Glutamatergic neuron (in vitro differentiated cells): Measurements from ENCODE around the gene VWA8. TPM values are rescaled to one million over a fixed set of nuclear protein-coding genes. Genes with fewer than 3 reads are reported as not detected.

ENCODE experiments used
- DNase-seq: peaks from one replicate; pipeline ENCODE4 v3.0.0; 2022
- H3K27ac Mint-ChIP-seq: one replicate; pipeline ENCODE4 v1.8.0; 2020; ENCODE audit warnings: mild to moderate bottlenecking, mixed read lengths, inconsistent platforms; ENCODE audit not compliant: unreplicated experiment
- H3K27me3 Mint-ChIP-seq: one replicate; pipeline ENCODE4 v1.8.0; 2020; ENCODE audit warnings: mild to moderate bottlenecking, moderate library complexity, mixed read lengths, inconsistent platforms; ENCODE audit not compliant: unreplicated experiment
- H3K36me3 Mint-ChIP-seq: one replicate; pipeline ENCODE4 v1.8.0; 2020; ENCODE audit warnings: mild to moderate bottlenecking, mixed read lengths, inconsistent platforms; ENCODE audit not compliant: unreplicated experiment
- H3K4me1 Mint-ChIP-seq: one replicate; pipeline ENCODE4 v1.8.0; 2020; ENCODE audit warnings: mild to moderate bottlenecking, low read depth, mixed read lengths, inconsistent platforms; ENCODE audit not compliant: unreplicated experiment
- H3K4me3 Mint-ChIP-seq: one replicate; pipeline ENCODE4 v1.8.0; 2020; ENCODE audit warnings: mild to moderate bottlenecking, mixed read lengths, inconsistent platforms; ENCODE audit not compliant: unreplicated experiment
- H3K9me3 Mint-ChIP-seq: one replicate; pipeline ENCODE4 v1.8.0; 2020; ENCODE audit warnings: mild to moderate bottlenecking, moderate library complexity, mixed read lengths, inconsistent platforms; ENCODE audit not compliant: unreplicated experiment
- CTCF ChIP-seq: fragments of 200-600 bp; sonication (generic); IDR thresholded peaks from one replicate; pipeline ENCODE4 v1.5.0; 2021; ENCODE audit not compliant: partially characterized antibody, unreplicated experiment
- total RNA-seq: library from RNA; stranded (reverse); fragmentation: NEBNext Ultra II Directional; extraction: Animal tissue kit (Norgen Biotek cat#: 25700); gene quantifications from one replicate; pipeline ENCODE4 v1.2.1, GENCODE V29; 2021; ENCODE audit not compliant: unreplicated experiment

Gene VWA8
- total RNA-seq, 1 donor from 2014 or later: 16.4 TPM

DNA sequence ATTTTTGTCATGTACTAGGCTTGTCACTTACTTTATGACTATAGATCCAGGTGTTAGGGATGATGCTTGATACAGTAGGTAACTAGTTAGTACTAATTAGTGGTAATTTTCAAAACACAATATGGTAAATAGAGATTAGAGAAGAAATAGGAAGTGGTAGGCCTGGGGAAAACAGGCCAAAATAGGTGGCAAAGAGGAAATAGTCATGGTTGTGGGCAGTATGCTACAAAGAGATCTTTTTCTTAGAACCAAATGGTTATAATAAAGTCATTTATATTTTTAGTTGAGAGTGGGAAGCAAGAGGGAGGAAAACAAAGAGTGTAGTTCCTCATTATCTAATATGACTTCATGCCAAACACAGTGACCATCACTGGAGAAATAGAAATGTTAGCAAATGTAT lies 9.1 kb upstream of the VWA8 start:
- Mint-ChIP-seq H3K9me3 (no peaks in the 10 kb centered on the region), H3K27me3 (no peaks in the 10 kb centered on the region), H3K4me3 (no peak overlapping the region), H3K36me3 (no peaks in the 10 kb centered on the region), H3K4me1 (no peaks in the 10 kb centered on the region), H3K27ac (no peak overlapping the region)
- DNase-seq: no peak
- no peak for TF ChIP-seq CTCF

DNA sequence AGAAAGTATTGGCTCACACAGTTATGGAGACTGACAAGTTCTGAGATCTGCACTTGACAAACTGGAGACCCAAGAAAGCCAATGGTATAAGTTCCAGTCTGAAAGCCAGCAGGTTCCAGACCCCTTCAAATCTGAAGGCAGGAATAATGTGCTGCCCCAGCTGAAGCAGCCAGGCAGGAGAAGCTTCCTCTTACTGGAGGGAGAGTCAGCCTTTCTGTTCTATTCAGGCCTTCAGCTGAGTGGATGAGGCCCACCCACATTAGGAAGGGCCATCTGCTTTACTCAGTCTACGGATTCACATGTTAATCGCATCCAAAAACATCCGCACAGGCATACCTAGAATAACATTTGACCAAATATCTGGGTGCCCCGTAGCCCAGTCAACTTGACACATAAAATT lies 8.2 kb upstream of the VWA8 start:
- Mint-ChIP-seq H3K27me3 (peaks cover 2% of the 10 kb centered on the region), H3K36me3 (no peaks in the 10 kb centered on the region), H3K4me1 (no peaks in the 10 kb centered on the region), H3K4me3 (no peak overlapping the region), H3K27ac (no peak overlapping the region), H3K9me3 (no peaks in the 10 kb centered on the region)
- no peak for TF ChIP-seq CTCF
- no peak for DNase-seq

DNA sequence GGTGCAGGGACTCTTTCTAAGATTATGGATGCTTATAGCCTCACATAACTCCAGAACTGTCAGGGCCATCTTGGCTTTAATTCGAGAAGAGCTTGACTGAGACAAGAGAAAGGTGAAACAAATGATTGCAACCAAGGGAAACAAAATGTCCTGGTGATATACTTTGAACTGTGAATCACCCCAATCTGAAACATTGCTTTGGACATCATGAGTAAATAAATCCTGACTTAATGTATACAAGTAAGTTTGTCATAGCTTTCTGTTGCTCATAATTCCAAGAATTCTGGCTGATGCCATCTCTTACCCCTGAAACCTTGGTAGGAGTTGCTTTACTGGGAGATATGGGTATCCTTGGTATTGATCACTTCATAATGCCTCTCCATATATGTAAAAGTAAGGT lies 5.8 kb upstream of the VWA8 start:
- Mint-ChIP-seq H3K4me1 (no peaks in the 10 kb centered on the region), H3K27me3 (peaks cover 2% of the 10 kb centered on the region), H3K27ac (no peak overlapping the region), H3K36me3 (no peaks in the 10 kb centered on the region), H3K4me3 (no peak overlapping the region), H3K9me3 (no peaks in the 10 kb centered on the region)
- no peak for TF ChIP-seq CTCF
- DNase-seq: no peak

GRCh38 chr13:41962994-41963393 lies 2.1 kb upstream of the VWA8 start:
- Mint-ChIP-seq H3K36me3 (no peaks in the 10 kb centered on the region), H3K27ac (no peak overlapping the region), H3K4me3 (no peak overlapping the region)

DNA sequence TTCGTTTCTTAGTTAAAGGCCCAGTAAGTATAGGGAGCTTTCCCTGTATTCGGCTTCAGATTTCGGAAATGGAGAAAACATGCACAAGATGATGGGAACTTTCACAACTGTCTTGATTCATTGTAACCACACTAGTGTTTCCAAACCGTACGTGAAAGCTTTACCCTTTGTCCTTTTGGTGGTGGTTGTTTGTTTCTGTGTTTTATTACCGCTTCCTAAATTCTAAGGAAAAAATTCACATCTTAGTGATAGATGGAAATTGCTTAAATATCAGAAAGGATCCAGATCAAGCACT lies 504 bp upstream of the VWA8 start:
- peaks cover 8% of the 10 kb centered on the region for H3K27me3 Mint-ChIP-seq
- H3K9me3 Mint-ChIP-seq: no peaks in the 10 kb centered on the region
- TF ChIP-seq CTCF: no peak
- no peaks in the 10 kb centered on the region for H3K36me3 Mint-ChIP-seq
- peak overlapping the region; percentile 79 for H3K27ac Mint-ChIP-seq
- H3K4me1 Mint-ChIP-seq: peaks cover 6% of the 10 kb centered on the region
- no peak for DNase-seq
- H3K4me3 Mint-ChIP-seq: peak overlapping the region; percentile 94

More at GRCh38 chr13:41962994-41963393, 2.1 kb upstream of the VWA8 start:
- DNase-seq: no peak
- Mint-ChIP-seq H3K4me1 (peaks cover 6% of the 10 kb centered on the region), H3K9me3 (no peaks in the 10 kb centered on the region), H3K27me3 (peaks cover 8% of the 10 kb centered on the region)
- no peak for TF ChIP-seq CTCF
